ENCODE data around the gene CD164. TPM values are rescaled to one million over a fixed set of nuclear protein-coding genes. Genes with fewer than 3 reads are reported as not detected.

The CD164 gene
- polyA plus RNA-seq, 3 donors = 106 to 392 (median 272) TPM

DNA sequence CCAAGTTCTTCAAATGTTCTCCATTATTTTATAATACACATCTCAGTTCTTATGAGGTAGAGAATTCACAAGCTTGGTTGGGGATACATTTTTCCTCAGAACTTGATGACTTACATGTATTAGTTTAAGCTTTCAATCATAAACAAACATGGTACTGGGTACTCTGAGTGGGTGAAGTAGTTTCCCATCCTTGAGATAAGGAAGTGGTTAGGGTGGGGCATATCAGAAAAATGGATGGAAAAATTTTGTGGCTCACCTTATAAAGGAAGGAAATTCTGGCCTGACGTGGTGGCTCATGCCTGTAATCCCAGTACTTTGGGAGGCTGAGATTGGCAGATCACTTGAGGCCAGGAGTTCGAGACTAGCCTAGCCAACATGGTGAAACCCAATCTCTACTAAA is 52.0 kb downstream of the CD164 start:
- H3K4me1 Mint-ChIP-seq = peaks cover 34% of the 10 kb centered on the region

DNA sequence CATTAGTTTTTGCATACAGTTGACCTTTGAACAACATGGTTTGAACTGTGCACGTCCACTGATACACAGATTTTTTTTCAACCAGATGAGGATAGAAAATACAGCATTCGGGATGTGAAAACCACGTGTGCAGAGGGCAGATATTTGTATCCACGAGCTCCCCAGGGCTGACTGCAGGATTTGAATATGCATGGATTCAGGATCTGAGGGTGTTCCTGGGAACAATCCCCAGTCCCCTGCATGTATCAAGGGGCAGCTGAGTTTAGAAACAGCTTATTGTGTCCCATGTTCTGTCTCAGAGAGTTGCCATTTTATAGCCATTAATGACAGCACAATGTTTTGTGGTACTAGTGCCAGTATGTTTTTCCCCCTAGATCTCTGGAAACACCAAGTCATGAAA is 53.6 kb downstream of the CD164 start:
- Mint-ChIP-seq H3K9me3 (peaks cover 0 to 5% (median 0%) of the 10 kb centered on the region in 7 donors), H3K27ac (no peak overlapping the region), H3K36me3 (no peaks in the 10 kb centered on the region), H3K4me1 (peaks cover 34% of the 10 kb centered on the region), H3K4me3 (no peak overlapping the region), H3K27me3 (ENCODE audit: low read depth in 3 of 3) (peaks cover 0 to 4% (median 2%) of the 10 kb centered on the region in 3 donors)
- H3K79me2 ChIP-seq (ENCODE audit: insufficient read depth, low read length) = no peaks in the 10 kb centered on the region
- no peaks in the 10 kb centered on the region for H3K27me3 ChIP-seq (ENCODE audit: control insufficient read depth in 2 of 2, insufficient read depth in 2 of 2, low read length in 2 of 2)
- H3K4me3 ChIP-seq (replicated peaks in 1 of 3; ENCODE audit: low read depth in 2 of 3, low read length in 3 of 3) = no peak overlapping the region
- no peaks in the 10 kb centered on the region for H4K20me1 ChIP-seq (ENCODE audit: insufficient read depth, low read length)
- H3K9ac ChIP-seq (ENCODE audit: insufficient read depth, low read length, poor library complexity, severe bottlenecking) = no peak overlapping the region
- H3K27ac ChIP-seq (ENCODE audit: low read depth in 1 of 2, low read length in 2 of 2) = no peak overlapping the region
- intact Hi-C loops (cut with micrococcal nuclease) = no loop called here
- TF ChIP-seq, protein P1, sequence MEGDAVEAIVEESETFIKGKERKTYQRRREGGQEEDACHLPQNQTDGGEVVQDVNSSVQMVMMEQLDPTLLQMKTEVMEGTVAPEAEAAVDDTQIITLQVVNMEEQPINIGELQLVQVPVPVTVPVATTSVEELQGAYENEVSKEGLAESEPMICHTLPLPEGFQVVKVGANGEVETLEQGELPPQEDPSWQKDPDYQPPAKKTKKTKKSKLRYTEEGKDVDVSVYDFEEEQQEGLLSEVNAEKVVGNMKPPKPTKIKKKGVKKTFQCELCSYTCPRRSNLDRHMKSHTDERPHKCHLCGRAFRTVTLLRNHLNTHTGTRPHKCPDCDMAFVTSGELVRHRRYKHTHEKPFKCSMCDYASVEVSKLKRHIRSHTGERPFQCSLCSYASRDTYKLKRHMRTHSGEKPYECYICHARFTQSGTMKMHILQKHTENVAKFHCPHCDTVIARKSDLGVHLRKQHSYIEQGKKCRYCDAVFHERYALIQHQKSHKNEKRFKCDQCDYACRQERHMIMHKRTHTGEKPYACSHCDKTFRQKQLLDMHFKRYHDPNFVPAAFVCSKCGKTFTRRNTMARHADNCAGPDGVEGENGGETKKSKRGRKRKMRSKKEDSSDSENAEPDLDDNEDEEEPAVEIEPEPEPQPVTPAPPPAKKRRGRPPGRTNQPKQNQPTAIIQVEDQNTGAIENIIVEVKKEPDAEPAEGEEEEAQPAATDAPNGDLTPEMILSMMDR (IDR thresholded peaks at IDR 0.05) = no peak
- H3K4me2 ChIP-seq (replicated peaks; ENCODE audit: extremely low read depth, low read length, poor library complexity, severe bottlenecking) = no peak overlapping the region
- peaks cover 41 to 46% of the 10 kb centered on the region in 2 donors for H3K4me1 ChIP-seq (ENCODE audit: control insufficient read depth in 1 of 2, insufficient read depth in 2 of 2, low read length in 2 of 2)
- DNase-seq = no peak
- 77% methylated on average over 4 of the region's 4 CpGs for WGBS (ENCODE audit: insufficient coverage)
- H3K36me3 ChIP-seq (replicated peaks in 1 of 2; ENCODE audit: control insufficient read depth in 1 of 2, insufficient read depth in 2 of 2, low read length in 2 of 2) = no peaks in the 10 kb centered on the region
- H2AFZ ChIP-seq (ENCODE audit: insufficient read depth, low read depth, low read length, poor library complexity, severe bottlenecking) = no peak overlapping the region
- H3K9me3 ChIP-seq (replicated peaks in 1 of 2; ENCODE audit: control insufficient read depth in 1 of 2, insufficient read depth in 1 of 2, low read length in 2 of 2) = no peaks in the 10 kb centered on the region

More for the DNA sequence above, 52.0 kb downstream of the CD164 start:
- no peaks in the 10 kb centered on the region for H3K9me3 ChIP-seq (replicated peaks in 1 of 2; ENCODE audit: control insufficient read depth in 1 of 2, insufficient read depth in 1 of 2, low read length in 2 of 2)
- no peaks in the 10 kb centered on the region for H4K20me1 ChIP-seq (ENCODE audit: insufficient read depth, low read length)
- H3K36me3 ChIP-seq (replicated peaks in 1 of 2; ENCODE audit: control insufficient read depth in 1 of 2, insufficient read depth in 2 of 2, low read length in 2 of 2) = no peaks in the 10 kb centered on the region
- H2AFZ ChIP-seq (ENCODE audit: insufficient read depth, low read depth, low read length, poor library complexity, severe bottlenecking) = no peak overlapping the region
- Mint-ChIP-seq H3K27ac (no peak overlapping the region), H3K27me3 (ENCODE audit: low read depth in 3 of 3) (peaks cover 0 to 4% (median 2%) of the 10 kb centered on the region in 3 donors), H3K4me3 (no peak overlapping the region), H3K36me3 (peaks cover 0 to 5% of the 10 kb centered on the region in 2 donors), H3K9me3 (peaks cover 0 to 7% (median 0%) of the 10 kb centered on the region in 7 donors)
- H3K4me2 ChIP-seq (replicated peaks; ENCODE audit: extremely low read depth, low read length, poor library complexity, severe bottlenecking) = no peak overlapping the region
- H3K27me3 ChIP-seq (ENCODE audit: control insufficient read depth in 2 of 2, insufficient read depth in 2 of 2, low read length in 2 of 2) = no peaks in the 10 kb centered on the region
- intact Hi-C loops (cut with micrococcal nuclease) = no loop called here
- no peak for DNase-seq
- H3K79me2 ChIP-seq (ENCODE audit: insufficient read depth, low read length) = no peaks in the 10 kb centered on the region
- no peak overlapping the region for H3K4me3 ChIP-seq (replicated peaks in 1 of 3; ENCODE audit: low read depth in 2 of 3, low read length in 3 of 3)
- WGBS (ENCODE audit: insufficient coverage) = no CpG with 5 or more reads among the region's 2 CpGs
- TF ChIP-seq, protein P1 (IDR thresholded peaks at IDR 0.05) = no peak
- no peak overlapping the region for H3K9ac ChIP-seq (ENCODE audit: insufficient read depth, low read length, poor library complexity, severe bottlenecking)
- no peak overlapping the region for H3K27ac ChIP-seq (ENCODE audit: low read depth in 1 of 2, low read length in 2 of 2)
- peaks cover 25 to 30% of the 10 kb centered on the region in 2 donors for H3K4me1 ChIP-seq (ENCODE audit: control insufficient read depth in 1 of 2, insufficient read depth in 2 of 2, low read length in 2 of 2)
